H54 (cell line): ENCODE measurements around the gene ZBTB42.
"Not testable (repeated sequence)": the region's sequence is repeated elsewhere in the genome, so short reads cannot be mapped to it uniquely, and the experiment has no call there.

Experiments used
- DNase-seq: peaks from one replicate; pipeline ENCODE4 v3.0.0; 2011; ENCODE audit warnings: low spot score, mixed read lengths; ENCODE audit not compliant: insufficient read length
- FAIRE-seq: peaks from 3 replicates; lab custom pipeline; 2011; peaks lifted over from hg19 to GRCh38; lab: Jason Lieb, UNC
- POLR2A ChIP-seq: IDR thresholded peaks from 2 replicates; pipeline ENCODE4 v1.6.1; 2011; ENCODE audit warnings: low read depth, mild to moderate bottlenecking, low read length

Gene ZBTB42

DNA sequence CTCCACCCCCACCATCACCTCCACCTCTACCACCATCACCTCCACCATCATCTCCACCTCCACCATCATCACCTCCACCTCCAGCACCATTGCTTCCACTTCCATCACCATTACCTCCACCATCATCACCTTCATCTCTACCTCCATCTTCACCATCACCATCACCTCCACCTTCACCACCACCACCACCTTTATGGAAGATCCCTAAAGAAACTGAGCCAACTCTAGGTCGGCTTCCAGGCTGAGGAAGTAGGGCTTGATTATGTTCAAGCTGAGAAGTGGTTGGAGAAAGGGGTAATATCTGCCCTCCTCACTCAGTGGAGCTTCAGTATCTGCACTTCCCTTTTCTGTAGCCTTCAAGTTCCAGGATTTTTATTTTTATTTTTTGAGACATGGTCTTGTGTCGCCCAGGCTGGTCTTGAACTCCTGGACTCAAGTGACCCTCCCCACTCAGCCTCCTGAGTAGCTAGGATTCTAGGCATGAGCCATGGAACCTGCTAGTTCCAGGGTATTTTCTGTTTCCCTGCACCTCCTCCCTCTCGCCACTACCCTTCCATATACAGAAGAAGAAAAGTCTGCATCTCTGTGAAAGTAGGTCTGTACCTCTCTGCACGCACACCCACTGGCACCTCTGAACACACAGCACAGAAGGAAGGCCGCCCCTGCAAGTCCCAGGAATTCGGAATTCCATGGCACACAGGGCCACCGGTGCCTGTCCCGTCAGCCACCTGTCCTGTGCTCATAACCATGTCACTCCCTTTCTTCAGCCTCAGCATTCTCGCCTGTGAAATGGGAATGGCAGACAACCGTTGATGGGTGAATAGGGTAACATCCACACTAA lies 5.9 kb downstream of the ZBTB42 start:
- no peak for DNase-seq
- FAIRE-seq = no peak
- TF ChIP-seq POLR2A = no peak

DNA sequence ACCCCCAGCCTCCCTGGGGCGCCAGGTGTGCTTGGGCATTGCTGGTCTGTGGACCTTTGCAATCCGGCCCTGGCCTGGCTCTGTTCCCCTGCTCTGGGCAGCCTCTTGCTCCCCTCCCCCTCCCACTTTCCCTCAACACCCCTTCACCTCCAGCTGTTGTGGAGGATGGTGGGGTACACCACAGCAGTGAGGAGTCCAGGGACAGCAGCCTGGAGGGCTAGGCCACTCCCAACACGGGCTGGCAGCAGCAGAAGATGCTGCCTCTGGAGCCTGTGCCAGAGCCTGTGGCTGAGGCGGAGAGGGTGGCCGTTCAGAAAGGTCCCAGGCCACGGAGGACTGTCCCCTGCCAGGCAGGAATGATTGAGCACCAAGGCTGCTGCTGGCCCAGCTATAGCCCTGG lies 7.6 kb downstream of the ZBTB42 start:
- TF ChIP-seq POLR2A = no peak
- DNase-seq = no peak
- no peak for FAIRE-seq

DNA sequence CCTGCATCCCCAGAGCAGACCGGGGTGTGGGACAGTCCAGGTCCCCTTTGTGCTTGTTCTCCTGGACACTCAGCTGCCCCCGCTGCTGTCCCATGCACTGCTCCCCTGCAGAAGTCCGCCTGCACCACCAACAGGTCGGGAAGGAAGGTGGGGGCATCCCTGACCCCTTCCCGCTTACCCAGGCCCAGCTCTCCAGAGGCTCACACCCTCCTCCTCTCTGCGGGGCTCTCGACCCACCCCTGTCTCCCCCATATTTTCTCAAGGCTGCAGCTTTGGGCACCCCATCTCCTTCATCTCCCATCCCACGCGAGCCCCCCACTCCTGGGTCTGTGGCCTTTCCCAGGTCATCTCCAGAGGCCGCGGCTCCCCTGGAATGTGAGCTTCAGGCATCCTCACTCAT lies 9.4 kb downstream of the ZBTB42 start:
- DNase-seq = no peak
- no peak for TF ChIP-seq POLR2A
- FAIRE-seq = no peak

DNA sequence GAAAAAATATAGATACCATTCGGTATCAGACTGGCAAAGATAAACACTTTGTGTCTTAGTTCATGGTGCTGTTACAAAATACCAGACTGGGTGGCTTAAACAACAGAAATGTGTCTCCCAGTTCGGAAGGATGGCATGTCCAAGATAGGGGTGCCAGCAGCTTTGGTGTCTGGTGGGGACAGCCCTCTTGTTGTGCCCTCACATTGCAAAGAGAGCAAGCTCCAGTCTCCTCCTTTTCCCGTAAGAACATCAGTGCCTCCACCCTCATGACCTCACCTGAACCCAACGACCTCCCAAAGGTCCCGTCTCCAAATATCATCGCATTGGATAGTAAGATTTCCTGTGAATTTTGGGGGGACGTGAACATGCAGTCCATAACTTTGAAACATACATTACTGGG lies 12.4 kb downstream of the ZBTB42 start:
- TF ChIP-seq POLR2A = no peak
- FAIRE-seq = no peak
- no peak for DNase-seq

DNA sequence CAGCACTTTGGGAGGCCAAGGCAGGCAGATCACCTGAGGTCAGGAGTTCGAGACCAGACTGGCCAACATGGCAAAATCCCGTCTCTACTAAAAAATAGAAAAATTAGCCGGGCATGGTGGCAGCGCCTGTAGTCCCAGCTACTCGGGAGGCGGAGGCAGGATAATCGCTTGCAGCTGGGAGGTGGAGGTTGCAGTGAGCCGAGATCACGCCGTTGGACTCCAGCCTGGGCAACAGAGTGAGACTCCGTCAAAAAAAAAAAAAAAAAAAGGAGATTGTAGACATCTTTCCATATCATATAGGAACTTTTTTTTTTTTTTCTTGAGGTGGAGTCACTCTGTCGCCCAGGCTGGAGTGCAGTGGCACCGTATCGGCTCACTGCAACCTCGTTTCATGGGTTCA lies 13.8 kb downstream of the ZBTB42 start:
- DNase-seq, FAIRE-seq: not testable (repeated sequence)

DNA sequence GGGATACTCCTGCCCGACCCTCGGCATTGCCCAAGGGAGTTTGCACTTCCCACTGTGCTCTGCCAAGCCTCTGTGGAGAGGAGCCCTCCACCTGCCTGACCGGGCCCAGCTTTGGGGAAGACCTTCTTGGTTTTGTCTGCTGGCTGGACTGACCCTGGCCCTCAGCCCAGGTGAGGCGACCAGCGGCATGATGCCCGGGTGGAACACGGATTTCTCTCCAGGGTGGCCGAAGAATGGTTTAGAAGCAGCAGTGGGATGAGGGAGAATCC lies 15.6 kb downstream of the ZBTB42 start:
- no peak for TF ChIP-seq POLR2A
- FAIRE-seq (no peak), DNase-seq (no peak)

DNA sequence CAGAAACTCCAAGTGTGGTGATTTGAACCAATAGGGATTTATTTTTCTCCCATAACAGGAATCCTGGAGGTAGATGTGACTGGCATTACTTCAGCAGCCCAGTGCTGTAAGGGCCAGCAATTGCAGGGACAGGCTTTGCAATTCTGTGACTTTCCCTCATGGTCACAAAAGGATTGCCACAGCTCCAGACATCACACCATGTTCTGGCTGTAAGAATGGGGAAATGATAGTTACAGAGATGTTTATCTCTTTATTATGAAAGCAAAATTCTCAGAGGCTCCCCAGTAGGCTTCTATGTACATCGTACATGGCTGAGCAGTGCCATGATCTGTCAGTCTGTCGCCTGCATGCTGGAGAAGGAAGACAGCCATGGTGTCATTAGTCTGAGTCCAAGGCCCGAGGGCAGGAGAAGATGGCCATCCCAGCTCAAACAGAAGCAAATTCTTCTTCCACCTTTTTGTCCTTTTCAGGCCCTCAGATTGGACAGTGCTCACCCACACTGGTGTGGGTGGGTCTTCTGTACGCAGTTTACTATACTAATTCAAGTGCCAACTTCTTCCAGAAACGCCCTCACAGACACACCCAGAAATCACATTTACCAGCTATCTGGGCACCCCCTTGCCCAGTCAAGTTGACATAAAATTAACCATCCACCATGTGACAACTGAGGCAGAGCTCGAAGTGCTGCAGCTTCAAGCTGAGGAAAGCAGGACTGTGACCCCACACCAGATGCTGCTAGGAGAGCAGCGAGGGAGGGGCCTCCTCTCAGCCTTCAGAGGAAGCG lies 17.2 kb downstream of the ZBTB42 start:
- no peak for DNase-seq
- FAIRE-seq = no peak
- no peak for TF ChIP-seq POLR2A

DNA sequence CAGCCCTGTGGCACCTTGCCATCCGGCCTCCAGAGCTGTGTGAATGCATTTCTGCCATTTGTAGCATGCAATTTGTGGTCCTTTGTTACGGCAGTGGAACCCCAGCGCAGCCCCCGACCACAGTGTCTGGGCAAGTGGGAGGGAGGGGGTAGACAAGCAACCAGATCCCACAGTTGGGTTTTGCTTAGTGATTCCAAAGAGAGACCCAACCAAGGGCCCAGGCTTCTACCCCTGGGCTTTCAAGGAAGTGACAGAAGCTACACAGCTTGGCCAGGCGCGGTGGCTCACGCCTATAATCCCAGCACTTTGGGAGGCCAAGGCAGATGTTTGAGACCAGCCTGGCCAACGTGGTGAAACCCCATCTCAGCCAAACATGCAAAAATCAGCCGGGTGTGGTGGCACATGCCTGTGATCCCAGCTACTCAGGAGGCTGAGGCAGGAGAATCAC lies 17.8 kb downstream of the ZBTB42 start:
- DNase-seq = no peak
- TF ChIP-seq POLR2A = no peak

DNA sequence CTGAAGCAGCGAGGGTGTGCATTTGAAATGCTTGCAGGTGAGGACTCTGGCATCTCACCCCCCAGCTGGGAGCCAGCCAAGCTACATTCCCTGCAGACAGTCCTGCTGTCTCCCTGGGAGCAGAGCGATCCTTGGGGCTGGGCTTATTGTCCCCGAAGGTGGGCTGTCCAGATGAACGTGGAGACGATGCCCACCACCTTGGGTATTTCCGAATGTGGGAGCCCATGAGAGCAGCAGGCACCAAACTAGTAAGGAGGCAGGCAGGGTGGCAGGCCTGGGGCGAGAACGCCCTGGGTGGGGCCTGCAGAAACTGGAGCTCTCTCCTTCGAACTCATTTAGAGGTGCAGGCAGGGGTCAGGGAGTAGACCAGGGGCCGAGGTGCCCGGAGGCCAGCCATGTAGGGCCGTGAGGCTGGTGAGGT lies 18.5 kb downstream of the ZBTB42 start:
- no peak for TF ChIP-seq POLR2A
- FAIRE-seq (no peak), DNase-seq (no peak)

More for the DNA sequence above, 17.8 kb downstream of the ZBTB42 start:
- FAIRE-seq = no peak

DNA sequence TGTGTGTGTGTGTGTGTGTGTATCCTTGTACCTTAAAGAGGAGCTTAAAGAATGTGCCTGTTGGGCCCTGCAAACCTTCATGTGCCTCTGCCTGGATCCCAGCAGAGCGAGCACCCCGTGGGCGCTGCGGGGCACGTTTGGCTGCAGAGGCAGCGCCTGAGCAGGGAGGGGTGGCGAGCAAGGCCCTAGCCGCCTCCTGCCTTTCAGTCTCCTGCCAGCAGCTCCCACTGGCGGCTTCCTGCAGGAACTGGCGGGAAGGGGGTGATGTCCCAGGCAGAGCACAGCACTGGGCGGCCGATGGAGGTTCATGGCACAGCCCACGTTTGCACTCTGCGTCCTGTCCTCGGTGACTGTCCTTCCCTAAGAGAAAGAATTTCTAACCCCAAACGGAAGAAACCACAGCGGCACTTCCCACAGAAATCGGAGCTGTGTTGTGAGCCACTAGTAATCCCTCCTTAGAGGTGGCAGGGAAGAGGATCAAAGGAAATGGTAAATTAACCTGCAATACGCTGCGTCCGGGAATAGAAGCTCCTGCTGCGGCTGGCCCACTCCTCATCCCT lies 19.8 kb downstream of the ZBTB42 start:
- no peak for DNase-seq
- no peak for TF ChIP-seq POLR2A

DNA sequence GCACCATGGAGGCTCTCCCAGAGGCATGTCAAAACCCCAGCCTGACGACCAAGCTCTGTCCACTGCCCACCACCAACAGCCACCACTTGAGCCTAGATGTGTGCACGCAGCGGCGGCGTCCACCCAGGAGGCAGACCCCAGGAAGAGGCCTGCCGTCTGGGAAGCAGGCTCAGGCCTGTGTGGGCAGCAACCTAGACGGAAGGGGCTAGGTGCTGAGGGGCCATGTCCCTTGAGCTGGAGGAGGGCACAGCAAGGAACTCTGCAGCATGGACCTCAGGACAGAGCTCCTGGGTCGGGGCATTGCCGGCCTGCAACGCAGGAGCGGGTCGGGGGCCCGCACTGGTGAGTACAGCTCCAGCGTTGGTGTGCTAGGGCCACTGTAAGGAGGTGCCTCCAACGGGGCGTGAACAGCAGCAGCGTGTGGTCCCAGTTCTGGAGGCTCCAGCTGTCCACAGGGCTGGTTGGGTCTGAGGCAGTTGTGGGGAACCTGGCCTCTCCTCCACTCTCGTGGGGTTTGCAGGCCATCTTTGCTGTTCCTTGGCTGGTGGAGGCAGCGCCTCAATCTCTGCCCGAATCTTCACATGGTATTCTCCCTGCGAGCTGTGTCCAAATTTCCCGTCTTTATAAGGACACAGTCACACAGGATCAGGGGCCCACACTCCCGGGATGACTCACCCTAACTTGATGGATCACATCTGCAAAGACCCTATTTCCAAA lies 20.5 kb downstream of the ZBTB42 start:
- TF ChIP-seq POLR2A = no peak
- DNase-seq (no peak), FAIRE-seq (no peak)

More for the DNA sequence above, 19.8 kb downstream of the ZBTB42 start:
- FAIRE-seq = no peak

DNA sequence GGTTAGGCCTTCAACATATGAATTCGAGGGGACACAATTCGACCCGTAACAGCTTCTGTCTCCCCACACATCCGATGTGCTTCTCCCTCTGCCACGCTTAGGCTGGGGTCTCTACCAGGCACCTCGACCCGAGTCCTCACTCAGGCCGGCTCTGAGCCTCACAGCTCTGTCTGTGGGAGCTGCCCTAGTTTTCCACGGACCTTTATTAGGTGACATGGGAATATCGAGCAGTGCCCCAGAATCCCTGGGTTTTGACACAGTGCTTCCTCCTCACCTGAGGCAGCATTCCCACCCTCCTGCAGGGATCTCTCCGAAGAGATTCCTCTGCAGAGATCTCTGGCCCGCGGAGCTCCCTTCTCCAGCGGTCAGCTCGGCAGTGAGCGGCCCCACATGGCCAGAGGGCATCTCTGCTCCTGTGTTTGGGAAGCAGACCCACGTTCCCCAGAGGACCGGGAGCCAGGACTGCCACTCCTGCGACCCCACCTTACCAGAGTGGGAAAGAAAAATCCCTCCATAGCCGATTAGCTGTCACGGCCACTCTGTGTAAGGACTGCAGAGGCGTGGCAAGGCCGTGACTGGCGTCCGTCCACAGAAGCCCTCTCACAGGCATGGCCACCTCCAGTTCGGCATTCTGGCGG lies 21.2 kb downstream of the ZBTB42 start:
- TF ChIP-seq POLR2A = no peak
- no peak for FAIRE-seq
- no peak for DNase-seq

DNA sequence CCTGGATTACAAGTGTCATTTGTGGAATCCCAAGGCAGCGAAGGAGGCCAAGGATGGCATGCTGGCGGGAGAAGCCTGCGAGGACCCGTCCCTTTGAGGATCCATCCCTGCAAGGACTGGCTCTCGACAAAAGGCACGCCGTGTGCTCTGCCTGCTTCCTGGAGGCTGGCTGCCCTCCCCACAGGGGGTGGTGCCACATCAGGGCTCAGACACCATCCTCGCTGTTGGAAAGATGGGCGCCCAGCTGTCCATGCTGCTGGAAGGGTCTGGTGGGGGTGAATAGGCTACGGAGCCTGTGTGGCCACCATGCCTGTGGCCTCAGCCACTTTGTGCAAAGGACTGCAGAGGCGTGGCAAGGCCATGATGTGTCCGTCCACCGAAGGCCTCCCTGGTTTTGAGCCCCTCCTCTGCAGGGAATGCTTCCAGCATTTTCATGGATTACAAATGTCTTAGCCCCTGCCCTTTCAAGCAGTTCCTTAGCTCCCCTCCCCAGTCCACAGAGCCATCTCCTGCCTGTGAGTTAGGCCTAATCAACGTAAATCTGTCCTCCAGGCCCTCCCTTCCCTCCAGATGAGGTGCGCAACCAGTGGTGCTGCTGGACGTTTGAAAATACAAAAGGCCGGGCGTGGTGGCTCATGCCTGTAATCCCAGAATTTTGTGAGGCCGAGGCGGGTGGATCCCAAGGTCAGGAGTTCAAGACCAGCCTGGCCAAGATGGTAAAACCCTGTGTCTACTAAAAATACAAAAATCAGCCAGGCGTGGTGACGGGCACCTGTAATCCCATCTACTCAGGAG lies 22.1 kb downstream of the ZBTB42 start:
- FAIRE-seq (no peak), DNase-seq (no peak)
- no peak for TF ChIP-seq POLR2A
